ENCODE data around the gene OR5K2.

DNA sequence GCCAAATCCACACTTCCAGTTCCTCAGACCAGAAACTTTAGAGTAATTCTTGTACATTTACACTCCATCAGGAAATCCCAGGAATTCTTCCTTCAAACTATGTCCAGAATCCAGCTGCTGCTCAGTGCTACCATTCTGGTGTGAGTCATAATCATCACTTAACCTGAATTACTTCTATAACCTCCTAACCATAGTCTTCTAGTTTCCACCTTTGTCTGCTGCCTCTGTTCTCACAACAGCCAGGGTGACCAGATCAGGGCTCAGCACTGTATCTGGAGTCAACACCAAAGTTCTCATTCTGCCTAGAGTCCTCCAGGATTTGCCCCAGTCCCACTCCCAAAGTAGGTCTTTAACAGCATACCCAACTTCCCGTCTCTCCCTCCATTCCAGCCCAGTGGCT, 21.9 kb downstream of the OR5K2 start:
- TF ChIP-seq, protein P1, sequence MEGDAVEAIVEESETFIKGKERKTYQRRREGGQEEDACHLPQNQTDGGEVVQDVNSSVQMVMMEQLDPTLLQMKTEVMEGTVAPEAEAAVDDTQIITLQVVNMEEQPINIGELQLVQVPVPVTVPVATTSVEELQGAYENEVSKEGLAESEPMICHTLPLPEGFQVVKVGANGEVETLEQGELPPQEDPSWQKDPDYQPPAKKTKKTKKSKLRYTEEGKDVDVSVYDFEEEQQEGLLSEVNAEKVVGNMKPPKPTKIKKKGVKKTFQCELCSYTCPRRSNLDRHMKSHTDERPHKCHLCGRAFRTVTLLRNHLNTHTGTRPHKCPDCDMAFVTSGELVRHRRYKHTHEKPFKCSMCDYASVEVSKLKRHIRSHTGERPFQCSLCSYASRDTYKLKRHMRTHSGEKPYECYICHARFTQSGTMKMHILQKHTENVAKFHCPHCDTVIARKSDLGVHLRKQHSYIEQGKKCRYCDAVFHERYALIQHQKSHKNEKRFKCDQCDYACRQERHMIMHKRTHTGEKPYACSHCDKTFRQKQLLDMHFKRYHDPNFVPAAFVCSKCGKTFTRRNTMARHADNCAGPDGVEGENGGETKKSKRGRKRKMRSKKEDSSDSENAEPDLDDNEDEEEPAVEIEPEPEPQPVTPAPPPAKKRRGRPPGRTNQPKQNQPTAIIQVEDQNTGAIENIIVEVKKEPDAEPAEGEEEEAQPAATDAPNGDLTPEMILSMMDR (IDR thresholded peaks at IDR 0.05) = no peak
- TF ChIP-seq POLR2A (IDR thresholded peaks at IDR 0.05) = no peak

Data from lower leg skin (tissue), 3 donors.